GM19043 (cell line): Measurements from ENCODE around the gene AADACL4.

Experiments used
- ATAC-seq: cut with Tn5 transposase; IDR thresholded peaks from one replicate; pipeline ENCODE4 v1.9.1; 2021; ENCODE audit warnings: low read depth; ENCODE audit not compliant: unreplicated experiment

AADACL4 gene

DNA sequence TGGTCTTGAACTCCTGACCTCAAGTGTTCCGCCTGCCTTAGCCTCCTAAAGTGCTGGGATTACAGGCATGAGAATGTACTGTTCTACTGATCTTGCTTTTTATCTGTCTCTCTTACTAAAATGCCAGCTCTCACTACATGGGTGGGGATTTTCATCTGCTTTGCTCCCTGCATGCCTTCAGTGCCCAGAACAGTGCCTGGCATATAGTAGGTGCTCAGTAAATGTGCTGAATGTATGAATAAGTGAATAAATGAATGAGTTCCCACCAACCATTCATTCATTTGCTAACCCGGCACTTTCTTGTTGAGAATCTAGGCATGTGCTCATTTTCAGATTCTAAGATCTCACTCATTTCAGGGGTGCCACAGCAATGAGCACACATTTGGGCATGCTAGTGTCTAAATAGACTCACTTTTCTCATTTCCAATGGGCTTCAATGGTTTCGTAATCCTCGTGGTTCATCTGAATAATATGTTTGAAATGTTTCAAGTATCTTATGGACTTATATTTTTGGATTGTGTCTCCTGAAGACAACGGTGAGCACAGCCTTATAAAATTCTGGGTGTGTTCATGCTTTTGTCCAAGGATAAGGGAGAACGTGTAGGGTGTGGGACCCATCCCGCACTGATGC, 33.5 kb upstream of the AADACL4 start:
- no peak for ATAC-seq

DNA sequence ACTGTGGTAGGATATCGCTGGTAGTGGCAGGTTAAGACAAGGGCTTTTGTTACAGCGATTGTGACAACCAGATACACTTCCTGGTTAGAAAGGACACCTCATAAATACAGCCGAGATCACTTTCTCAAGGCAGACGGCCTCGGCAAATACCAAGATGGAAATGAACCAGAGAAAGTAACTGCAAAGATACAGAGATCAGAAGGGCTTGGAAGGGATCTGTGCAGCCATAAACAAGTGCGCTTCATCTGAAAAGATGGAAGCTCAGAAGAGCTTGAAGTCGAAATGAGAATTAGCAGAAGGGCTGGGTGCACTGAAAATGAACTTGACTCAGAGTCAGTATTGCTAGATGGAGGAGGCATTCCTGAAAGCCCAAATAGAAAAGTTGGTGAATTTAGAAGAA, 32.9 kb upstream of the AADACL4 start:
- ATAC-seq = no peak

DNA sequence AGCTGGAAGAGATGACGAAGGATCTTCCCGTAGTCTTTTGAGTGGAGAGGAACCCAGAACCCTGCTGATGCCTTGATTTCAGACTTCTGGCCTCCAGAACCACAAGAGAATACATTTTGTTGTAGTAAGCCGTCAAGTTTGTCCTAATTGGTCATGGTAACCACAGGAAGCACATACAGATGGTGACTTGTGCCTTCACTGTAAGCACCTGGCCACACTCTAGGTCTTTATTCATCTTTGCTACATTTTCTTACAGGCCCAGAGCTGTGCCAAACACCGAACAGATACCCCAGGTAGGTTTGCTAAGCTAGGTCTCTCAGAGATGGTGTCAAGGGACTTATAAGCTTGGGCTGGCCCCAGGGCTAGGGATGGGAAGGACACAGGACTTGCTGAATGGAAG, 30.7 kb upstream of the AADACL4 start:
- ATAC-seq = no peak

DNA sequence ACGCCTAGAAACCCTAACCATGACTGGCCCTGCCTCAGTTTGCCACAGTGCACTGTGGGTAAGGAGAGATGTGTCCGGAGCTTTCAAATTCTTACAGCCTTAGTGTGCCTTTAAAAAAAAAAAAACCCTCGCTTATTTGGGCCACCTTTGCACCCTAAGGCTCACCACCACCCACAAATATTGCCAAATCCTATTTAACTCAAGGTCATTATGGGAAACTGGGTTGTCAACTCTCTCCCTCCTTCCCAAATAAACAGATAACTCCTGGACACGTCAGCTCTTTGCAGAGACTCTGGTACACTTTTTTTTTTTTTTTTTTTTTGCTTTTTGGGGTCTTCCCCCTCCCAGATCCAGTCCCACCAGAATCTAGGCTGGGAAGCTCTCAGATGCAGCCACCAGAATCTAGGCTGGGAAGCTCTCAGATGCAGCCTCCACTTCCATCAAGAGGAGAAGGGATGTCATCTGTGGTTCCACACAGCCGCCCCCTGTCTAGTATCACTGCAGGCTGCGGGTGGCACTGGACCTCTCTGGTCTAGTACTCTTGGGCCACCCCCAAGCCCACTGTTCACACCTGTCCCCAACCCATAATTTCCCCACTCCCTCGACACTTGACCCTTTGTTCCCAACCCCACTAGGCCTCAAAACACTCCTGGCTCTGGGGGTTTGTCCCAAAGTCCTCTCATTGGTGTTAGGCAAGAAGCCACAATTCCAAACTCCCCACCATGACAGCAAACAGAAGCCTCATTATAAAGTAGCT, 29.3 kb upstream of the AADACL4 start:
- no peak for ATAC-seq

DNA sequence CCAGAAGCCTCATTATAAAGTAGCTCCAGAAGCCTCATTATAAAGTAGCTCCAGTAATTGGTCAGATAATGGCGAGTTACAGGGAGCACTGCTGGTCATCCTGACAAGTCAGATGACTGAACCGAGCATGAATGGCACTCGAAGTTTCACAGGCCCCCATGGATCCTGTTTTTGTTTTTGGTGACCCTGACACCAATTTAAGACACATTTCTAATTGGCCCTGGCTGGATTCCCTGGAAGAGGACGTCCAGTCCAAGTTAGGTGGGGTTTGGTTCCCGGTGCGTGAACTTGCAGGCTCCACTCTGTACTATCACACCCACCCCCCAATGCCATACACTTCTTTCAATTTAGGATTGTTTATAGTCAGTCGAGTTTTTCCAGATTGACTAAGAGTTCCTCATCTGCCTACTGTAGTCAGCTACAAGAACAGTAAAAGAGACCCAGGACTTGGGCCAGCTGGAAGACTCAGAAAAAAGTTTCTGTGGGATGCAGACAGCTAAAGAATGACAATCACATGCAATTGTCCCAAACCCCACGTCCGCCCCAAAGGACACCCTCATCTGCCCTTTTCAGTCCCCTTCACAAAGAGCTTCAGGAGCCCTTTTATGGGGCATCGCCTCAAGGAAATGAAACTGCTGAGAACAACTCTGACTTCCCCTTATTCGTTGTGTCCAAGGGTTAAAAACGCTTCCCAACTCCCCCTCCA, 28.6 kb upstream of the AADACL4 start:
- no peak for ATAC-seq

DNA sequence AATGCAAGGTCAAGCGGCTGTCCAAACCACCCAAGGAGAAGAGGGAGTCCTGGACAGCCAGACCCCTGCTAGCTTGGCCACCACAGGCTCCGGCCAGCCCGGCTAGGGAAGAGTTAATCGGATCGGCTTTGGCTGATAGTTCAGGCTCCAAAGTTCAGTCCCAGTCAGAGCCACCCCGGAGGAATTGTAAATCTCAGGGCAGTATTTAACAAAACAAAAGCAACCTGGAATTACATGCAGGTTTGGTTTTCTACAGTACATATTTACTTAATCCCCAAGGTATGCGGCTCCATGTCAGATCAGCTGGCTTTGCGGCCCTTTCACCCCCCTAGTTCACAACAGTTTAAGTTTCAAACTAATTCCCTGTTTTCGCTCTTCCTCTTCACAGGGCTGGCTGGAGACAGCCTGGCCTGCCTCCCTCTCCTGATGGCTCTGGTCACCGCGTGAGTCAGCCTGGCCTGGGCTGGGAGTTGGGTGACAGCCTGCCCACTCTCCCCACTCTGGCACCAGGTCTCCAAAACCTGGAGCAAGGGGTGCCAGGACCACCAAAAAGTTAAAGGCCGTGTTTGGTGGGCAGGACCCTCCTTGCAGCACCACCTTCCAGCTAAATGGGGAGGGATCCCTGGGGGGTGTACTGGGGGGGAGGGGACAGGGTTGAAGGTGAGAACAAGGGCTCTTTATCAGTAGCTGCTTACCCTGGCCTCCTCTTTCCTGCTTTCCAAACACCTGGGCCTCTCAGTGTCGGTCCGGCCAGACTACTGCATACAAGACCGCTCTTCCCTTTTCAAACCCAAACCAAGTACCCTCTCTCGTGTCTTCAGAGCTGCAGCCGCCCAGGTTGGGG, 27.8 kb upstream of the AADACL4 start:
- ATAC-seq = no peak

DNA sequence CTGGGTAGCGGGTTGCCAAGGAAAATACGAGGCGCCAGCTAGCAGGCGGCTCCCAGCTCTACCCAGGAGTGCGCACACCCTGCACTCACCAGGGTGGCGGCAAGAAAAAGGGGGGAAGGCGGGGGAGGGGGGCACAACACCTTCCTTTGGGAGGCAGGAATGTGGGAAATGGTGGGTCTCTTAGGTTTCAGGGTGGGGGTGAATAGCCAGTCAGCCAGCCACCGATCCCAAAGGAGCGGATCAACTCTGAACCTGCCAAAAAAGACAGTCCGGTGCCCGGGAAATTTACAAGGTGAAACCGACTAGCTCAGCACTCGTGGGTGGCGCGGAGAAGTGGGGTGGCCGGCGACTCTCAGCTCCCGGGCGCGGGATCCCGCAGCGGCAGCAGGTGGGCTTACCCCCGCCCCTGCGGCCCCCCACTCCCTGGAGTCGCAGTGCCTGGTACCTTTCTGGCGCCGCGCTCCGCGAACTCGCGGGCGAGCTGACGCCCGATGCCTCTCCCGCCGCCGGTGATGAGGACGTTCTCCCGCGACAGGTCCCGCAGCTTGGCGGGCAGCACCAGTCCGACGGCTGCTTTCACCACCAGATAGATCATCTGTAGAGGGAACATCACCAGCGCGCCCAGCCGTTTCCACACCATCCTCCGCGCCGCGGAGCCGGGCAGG, 27.0 kb upstream of the AADACL4 start:
- ATAC-seq = no peak

DNA sequence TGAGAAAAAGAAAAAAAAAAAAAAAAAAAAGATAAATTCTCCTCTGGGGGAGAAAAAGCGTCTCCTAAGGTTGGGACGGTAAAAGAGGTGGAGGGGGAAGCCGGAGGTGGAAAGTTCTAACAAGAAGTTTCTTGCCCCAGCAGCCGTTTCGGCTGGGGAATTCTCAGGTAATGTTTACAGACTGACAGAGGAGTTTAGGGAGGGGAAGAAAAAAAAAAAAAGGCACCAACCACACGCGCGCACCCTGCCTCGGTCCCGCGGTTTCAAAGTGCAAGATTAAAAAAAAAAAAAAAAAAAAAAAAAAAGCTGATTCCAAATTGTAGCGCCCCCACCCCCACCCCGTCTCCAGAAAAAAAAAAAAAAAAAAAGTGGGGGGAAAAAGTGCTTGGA, 26.4 kb upstream of the AADACL4 start:
- ATAC-seq = no peak

DNA sequence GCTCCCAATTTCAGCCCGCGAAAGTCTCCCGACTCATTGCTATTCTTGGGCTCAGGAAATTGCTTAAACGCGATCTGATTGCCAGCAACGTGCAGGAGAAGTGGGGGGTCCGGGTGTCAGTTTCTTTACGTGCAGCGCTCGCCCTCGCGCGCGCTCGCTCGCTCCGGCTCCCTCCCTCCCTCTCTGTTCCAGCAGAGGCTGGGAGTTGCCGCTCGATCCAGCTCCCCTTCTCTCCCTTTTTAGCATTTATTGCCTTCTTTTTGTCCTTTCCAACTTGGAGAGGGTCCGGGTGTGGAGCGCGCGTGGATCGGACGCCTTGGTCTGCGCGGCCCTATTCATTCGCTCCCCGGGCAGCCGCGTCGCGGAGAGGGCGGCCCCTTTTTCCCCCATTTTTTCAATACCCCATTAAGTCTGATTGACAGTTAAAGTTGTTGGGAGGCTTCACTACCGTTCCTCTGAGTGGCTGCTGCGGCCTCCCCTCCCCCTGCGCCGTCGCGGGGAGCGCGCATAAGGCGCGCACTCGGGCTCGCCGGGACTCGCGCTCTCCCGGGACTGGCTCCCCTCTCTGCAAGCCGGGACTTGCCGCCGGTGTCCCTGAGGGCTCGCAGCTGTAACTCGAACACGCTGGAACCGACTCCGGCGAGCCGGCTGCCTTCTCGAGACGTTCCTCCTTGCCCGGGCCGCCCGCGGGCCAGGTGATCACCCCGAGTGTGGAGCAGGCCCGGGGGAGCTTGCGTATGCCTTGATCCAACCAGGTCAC, 25.8 kb upstream of the AADACL4 start, which contains the start of gene DHRS3:
DHRS3 (minus strand) TSS at position 310 of the 760 bp plus-strand sequence. CDS start 862 bp downstream, outside the sequence.
- no peak for ATAC-seq

DNA sequence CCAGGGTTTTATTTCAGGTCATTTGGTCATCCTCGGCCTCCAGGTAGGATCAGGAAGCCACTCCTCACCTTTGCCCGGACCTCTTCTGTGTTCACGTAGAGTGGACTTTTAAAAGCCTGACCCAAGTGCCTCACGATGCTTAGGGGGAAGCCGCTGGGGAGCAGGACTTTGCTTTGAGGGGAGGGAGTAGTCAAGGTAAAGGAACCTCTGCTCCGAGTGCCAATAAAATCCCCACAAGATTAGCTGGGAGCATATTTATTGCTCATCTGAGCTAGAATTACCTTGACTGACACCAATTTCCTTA, 25.3 kb upstream of the AADACL4 start:
- no peak for ATAC-seq

DNA sequence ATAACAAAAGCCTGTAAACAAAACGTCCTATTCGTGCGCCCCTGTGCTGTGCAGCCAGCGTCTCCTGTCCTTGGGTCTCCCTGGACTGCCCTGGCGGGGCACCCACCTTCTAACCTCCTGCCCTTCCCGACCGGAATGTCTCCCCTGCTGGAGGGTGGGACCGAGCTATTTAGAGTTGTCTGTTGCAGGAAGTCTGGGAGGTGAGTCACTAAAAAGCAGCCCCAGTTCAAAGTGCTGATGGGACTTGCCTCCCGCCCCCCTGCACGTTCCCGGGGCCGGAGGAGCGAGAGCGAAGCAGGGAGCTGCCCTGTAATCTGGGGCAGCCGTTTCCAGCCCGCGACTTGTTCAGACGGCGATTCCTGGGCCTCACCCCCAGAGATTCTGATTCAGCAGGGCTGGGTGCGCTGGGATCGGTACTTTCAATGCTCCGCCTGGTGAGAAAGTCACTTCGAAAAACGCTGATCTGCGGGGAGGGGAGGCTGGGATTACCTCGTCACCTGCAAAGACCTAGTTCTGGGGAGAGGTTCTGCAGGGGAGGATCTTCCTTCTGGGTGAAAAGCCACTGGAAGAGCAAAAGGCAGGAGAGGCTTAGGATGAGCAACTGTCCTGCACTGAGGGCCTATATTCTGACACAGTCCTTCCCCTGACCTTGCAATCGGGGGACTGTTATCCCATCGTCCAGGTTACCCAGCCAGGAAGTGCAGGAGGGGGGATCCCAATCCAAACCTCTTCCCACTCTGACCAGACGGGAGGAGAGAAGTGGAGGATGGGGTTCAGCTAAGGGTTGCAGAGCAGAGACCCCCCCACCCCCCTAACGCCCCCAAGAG, 24.7 kb upstream of the AADACL4 start:
- no peak for ATAC-seq

DNA sequence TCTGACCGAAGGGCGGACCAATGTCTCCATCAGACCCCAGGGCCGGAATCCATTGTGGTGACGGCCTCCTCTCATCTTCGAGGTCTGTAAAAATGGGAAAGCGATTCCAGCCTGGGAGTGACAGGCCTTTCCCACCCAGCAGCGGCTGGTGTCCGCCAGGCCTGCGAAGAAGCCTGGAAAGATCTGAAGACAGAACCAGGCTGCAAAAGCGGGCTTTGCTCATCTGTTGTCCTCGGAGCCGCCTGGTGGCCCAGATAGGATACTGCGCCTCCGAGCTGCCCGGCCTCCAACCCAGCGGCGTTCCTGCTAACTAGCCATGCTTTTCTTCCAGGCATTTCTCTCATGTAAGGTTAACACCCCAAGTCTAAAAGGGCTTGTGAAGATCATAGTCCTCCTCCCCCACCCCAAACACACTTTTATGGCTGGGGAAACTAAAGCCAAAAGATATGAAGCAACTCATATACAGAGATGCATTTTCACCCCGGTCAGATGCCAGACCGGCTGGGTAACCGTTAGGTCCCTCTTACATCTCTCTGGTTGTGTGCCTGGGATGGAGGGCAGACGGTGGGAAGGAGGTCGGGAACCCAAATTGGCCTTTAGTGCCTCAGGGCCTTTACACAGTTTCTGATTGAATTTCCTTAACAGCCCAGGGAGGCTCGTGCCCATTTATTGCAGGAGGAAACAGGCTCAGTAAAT, 23.9 kb upstream of the AADACL4 start:
- ATAC-seq = no peak

DNA sequence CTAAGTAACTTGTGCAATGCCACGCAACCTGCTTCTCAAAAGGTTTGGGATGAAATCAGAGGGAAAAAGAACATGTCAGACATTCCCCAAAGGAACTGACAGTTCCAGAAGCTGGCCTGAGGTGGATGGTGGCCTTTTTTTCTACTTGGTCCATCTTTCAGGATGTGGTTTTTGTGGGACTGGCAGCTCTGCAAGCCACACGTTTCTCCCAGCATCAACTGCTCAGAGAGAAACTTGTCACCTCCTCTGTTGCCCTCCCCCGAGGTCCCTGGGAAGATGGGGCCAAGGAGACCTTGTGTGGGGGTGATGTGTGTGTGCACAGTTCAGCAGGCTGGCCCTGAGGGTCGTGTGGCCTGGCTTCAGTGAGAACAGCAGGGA, 23.4 kb upstream of the AADACL4 start:
- ATAC-seq = no peak

DNA sequence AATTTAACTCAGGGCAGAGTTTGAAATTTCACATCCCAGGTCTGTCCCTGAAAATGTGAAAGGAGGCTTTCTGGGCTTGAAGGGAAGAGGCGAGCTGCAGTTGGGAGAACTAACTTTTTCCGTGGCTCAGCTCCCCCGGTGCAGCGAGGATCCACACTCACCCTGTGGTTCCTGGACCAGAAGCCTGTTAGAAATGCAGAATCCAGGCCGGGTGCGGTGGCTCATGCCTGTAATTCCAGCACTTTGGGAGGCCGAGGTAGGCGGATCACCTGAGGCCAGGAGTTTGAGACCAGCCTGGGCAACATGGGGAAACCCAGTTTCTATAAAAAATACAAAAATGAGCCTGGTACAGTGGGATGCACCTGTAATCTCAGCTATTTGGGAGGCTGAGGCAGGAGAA, 23.0 kb upstream of the AADACL4 start:
- ATAC-seq = no peak

DNA sequence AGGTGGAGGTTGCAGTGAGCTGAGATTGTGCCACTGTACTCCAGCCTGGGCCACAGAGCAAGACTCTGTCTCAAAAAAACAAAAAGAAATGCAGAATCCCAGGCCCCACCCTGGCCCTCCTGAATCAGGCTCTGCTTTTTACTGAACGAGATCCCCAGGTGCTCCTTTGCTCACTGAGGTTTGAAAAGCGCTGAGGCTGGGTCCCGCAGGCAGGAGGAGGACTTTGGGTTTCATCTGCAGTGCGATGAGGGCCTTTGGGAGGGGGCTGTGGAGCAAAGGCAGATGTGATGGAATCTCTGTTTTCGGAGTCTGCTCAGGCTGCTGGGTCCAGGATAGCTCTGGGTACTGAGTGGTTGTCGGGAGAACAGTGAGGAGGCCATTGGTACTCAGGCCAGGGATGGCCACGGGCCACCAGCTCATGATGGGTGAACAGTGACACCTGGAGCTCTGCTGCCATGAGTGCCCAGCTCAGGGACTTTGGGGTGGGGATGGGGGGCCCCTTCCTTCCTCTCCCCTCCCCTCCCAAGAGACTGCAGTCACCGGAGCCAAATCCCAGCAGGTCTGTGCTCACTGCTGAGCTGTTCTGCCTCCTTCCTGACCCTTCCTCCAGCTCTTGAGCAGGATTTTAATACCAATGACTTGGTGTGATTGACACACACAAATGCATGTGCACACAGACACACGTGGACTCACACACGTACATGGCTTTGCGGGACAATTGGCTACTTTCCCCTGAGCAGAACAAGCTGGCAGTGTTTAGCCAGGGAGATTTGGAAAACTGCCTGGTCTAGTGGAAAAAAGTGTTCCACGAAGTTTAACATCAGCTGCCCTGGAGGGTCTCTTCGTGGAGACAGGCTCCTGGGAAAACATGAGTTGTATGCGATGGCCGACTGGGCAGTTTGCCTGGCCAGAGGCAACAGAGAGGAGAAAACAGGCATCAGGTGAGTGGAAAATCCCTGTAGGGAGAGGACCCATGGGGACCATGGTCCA, 22.2 kb upstream of the AADACL4 start:
- no peak for ATAC-seq

DNA sequence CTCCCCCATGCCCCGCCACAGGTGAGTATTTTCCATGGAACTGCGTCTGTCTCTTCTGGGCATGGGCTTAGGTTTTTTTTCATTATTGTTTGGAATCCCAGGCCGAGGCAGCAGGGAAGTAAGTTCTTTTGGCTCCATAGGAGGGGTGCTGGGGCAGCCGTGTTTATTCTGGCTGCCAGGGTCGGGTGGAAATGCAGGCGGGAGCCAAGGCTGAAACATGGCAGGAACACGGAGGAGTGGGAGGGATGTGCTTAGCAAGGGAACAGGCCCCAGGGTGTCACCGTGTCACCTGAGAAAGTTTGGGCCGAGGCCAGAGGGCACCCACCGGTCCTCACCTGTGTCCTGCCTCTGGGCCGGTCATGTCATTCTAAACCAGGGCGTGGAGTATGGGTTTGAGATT, 21.4 kb upstream of the AADACL4 start:
- ATAC-seq = no peak

DNA sequence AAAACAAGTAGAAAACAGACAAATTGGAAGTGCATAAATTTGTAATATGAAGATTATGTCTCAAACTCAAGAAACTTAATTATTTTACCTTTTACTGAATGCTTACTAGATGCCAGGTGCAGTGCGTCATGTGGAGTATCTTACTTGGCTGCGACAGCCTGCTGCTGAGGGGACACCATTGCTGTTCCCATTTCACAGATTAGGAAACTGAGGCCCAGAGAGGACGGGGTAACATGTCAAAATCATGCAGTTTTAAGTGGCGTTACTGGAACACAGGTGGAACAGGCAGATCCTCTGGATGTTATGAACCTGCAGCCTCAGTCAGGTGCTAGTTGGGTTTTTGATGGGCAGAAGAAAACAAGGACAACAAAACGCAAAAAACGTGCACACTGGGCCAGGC, 18.6 kb upstream of the AADACL4 start:
- no peak for ATAC-seq
